G401 (cell line): Measurements from ENCODE around the gene VPS51. TPM values are rescaled to one million over a fixed set of nuclear protein-coding genes. Genes with fewer than 3 reads are reported as not detected.

Experiments
- DNase-seq: peaks from one replicate; pipeline ENCODE4 v3.0.0-alpha.2; 2015; ENCODE audit warnings: low spot score
- in situ Hi-C: cut with HindIII; loops from 2 replicates; pipeline ENCODE4 v1.10.0; 2016; ENCODE audit warnings: low sequenced_read_pairs, mixed read lengths
- total RNA-seq: library from RNA; depleted of rRNA; stranded (reverse); fragments of >200 nt; shearing (Covaris generic); gene quantifications from 2 replicates; pipeline ENCODE4 v1.2.3, GENCODE V29; 2014; rRNA removed

VPS51 gene
- total RNA-seq, 1 experiment from 2014 or later, result 212 TPM

- in situ Hi-C loops, result no loop called here
- no peak for DNase-seq
Measured at GRCh38 chr11:65151331-65151899, 55.4 kb downstream of the VPS51 start.

- in situ Hi-C loops, result no loop called here
- no peak for DNase-seq
Measured at GRCh38 chr11:65152122-65152521, 56.1 kb downstream of the VPS51 start.

GRCh38 chr11:65156256-65156655 is 60.2 kb downstream of the VPS51 start:
- in situ Hi-C loops, result no loop called here
- DNase-seq, result no peak

GRCh38 chr11:65156926-65157325 is 60.9 kb downstream of the VPS51 start:
- in situ Hi-C loops, result no loop called here

GRCh38 chr11:65157336-65157735 is 61.3 kb downstream of the VPS51 start:
- in situ Hi-C loops, result no loop called here
- DNase-seq, result no peak

More at GRCh38 chr11:65156926-65157325, 60.9 kb downstream of the VPS51 start:
- no peak for DNase-seq

- no peak for DNase-seq
- in situ Hi-C loops, result no loop called here
Measured at GRCh38 chr11:65159012-65159411, 63.0 kb downstream of the VPS51 start.

- DNase-seq, result no peak
- in situ Hi-C loops, result no loop called here
Measured at GRCh38 chr11:65160643-65161042, 64.6 kb downstream of the VPS51 start.

Other genes with a start within 250 kb of the VPS51 start
- gene EHD1, start 217.6 kb upstream of the VPS51 start, total RNA-seq, result 25.3 and 32.4 TPM in 2 replicates
- gene ATG2A, start 179.0 kb upstream of the VPS51 start, total RNA-seq, result 15.8 and 20.5 TPM in 2 replicates
- 11.7 and 20.5 TPM in 2 replicates for gene PPP2R5B, start 171.5 kb upstream of the VPS51 start, total RNA-seq
- gene GPHA2, start 160.3 kb upstream of the VPS51 start, total RNA-seq, result 0.54 and 0.80 TPM in 2 replicates
- not detected in 2 replicates for gene MAJIN, start 124.1 kb upstream of the VPS51 start, total RNA-seq
- 0.37 and 4.1 TPM in 2 replicates for gene BATF2, start 99.2 kb upstream of the VPS51 start, total RNA-seq
- gene ARL2, start 82.1 kb upstream of the VPS51 start, total RNA-seq, result 175 and 216 TPM in 2 replicates
- 10.1 and 12.8 TPM in 2 replicates for gene SNX15, start 68.8 kb upstream of the VPS51 start, total RNA-seq
- 52.3 and 52.9 TPM in 2 replicates for gene SAC3D1, start 55.0 kb upstream of the VPS51 start, total RNA-seq
- not detected in 2 replicates for gene NAALADL1, start 37.7 kb upstream of the VPS51 start, total RNA-seq
- 59.1 and 71.2 TPM in 2 replicates for gene CDCA5, start 12.2 kb upstream of the VPS51 start, total RNA-seq
- gene ZFPL1, start 12.0 kb upstream of the VPS51 start, total RNA-seq, result 17.7 and 42.6 TPM in 2 replicates
- gene TM7SF2, start 15.7 kb downstream of the VPS51 start, total RNA-seq, result 23.5 and 39.0 TPM in 2 replicates
- 12.7 and 21.0 TPM in 2 replicates for gene ZNHIT2, start 21.5 kb downstream of the VPS51 start, total RNA-seq
- gene FAU, start 25.9 kb downstream of the VPS51 start, total RNA-seq, result 137 and 188 TPM in 2 replicates
- gene MRPL49, start 26.1 kb downstream of the VPS51 start, total RNA-seq, result 108 and 117 TPM in 2 replicates
- gene SYVN1, start 38.3 kb downstream of the VPS51 start, total RNA-seq, result 6.9 and 16.3 TPM in 2 replicates
- gene SPDYC, start 74.0 kb downstream of the VPS51 start, total RNA-seq, result 2.0 and 3.4 TPM in 2 replicates
- 76.6 and 128 TPM in 2 replicates for gene CAPN1, start 85.7 kb downstream of the VPS51 start, total RNA-seq
- 10.8 and 19.4 TPM in 2 replicates for gene POLA2, start 165.7 kb downstream of the VPS51 start, total RNA-seq
- gene CDC42EP2, start 218.7 kb downstream of the VPS51 start, total RNA-seq, result 4.6 TPM in 1 of 2 replicates, not detected in the other
- gene DPF2, start 237.6 kb downstream of the VPS51 start, total RNA-seq, result 52.8 and 54.3 TPM in 2 replicates